HG02840 (cell line): ENCODE results near the gene GALNT2.

ENCODE experiments used
- ATAC-seq: cut with Tn5 transposase; IDR thresholded peaks from one replicate; pipeline ENCODE4 v1.9.1; 2021; ENCODE audit warnings: mild to moderate bottlenecking, moderate library complexity, moderate number of reproducible peaks; ENCODE audit not compliant: unreplicated experiment, low FRiP score

The GALNT2 gene

GRCh38 chr1:230087028-230087716 lies 20.1 kb downstream of the GALNT2 start:
- ATAC-seq = no peak

- ATAC-seq = no peak
Observed at GRCh38 chr1:230087717-230088105, 20.7 kb downstream of the GALNT2 start.

GRCh38 chr1:230090194-230090711 lies 23.2 kb downstream of the GALNT2 start:
- no peak for ATAC-seq

- no peak for ATAC-seq
Observed at GRCh38 chr1:230091473-230092231, 24.6 kb downstream of the GALNT2 start.

GRCh38 chr1:230094746-230095145 lies 27.7 kb downstream of the GALNT2 start:
- ATAC-seq = no peak

GRCh38 chr1:230095938-230096337 lies 28.9 kb downstream of the GALNT2 start:
- ATAC-seq = no peak

- ATAC-seq = no peak
Observed at GRCh38 chr1:230097370-230097769, 30.3 kb downstream of the GALNT2 start.

- no peak for ATAC-seq
Observed at GRCh38 chr1:230098723-230099122, 31.7 kb downstream of the GALNT2 start.

- no peak for ATAC-seq
Observed at GRCh38 chr1:230099465-230099864, 32.4 kb downstream of the GALNT2 start.

GRCh38 chr1:230100932-230101331 lies 33.9 kb downstream of the GALNT2 start:
- ATAC-seq = no peak

GRCh38 chr1:230101556-230101955 lies 34.5 kb downstream of the GALNT2 start:
- no peak for ATAC-seq

GRCh38 chr1:230102046-230102445 lies 35.0 kb downstream of the GALNT2 start:
- no peak for ATAC-seq

GRCh38 chr1:230102472-230102871 lies 35.4 kb downstream of the GALNT2 start:
- ATAC-seq = no peak

GRCh38 chr1:230103306-230104173 lies 36.5 kb downstream of the GALNT2 start:
- ATAC-seq = no peak

- ATAC-seq = no peak
Observed at GRCh38 chr1:230104395-230105244, 37.6 kb downstream of the GALNT2 start.

GRCh38 chr1:230105245-230105753 lies 38.3 kb downstream of the GALNT2 start:
- ATAC-seq = no peak

GRCh38 chr1:230105754-230106625 lies 39.0 kb downstream of the GALNT2 start:
- ATAC-seq = no peak

GRCh38 chr1:230107941-230108340 lies 40.9 kb downstream of the GALNT2 start:
- no peak for ATAC-seq

- no peak for ATAC-seq
Observed at GRCh38 chr1:230108580-230108979, 41.5 kb downstream of the GALNT2 start.
